ENCODE data around the gene GPSM3. TPM values are rescaled to one million over a fixed set of nuclear protein-coding genes. Genes with fewer than 3 reads are reported as not detected.
A peak's percentile ranks its signal among the peaks of the same experiment; 100 is the strongest.

The GPSM3 gene
- polyA plus RNA-seq, 1 experiment: 4.7 TPM

- peak overlapping the region; percentile 82 for H3K4me3 ChIP-seq (ENCODE audit: low read depth, low read length)
- no peak for TF ChIP-seq CTCF (IDR thresholded peaks at IDR 0.05; ENCODE audit: low read depth, low read length)
- H3K27me3 ChIP-seq (ENCODE audit: control insufficient read depth, insufficient read depth, low read length): no peaks in the 10 kb centered on the region
- peak overlapping the region; percentile 47 for H3K27ac ChIP-seq (ENCODE audit: low read depth, low read length)
- POLR2A ChIA-PET: no interaction called here
- peaks cover 4% of the 10 kb centered on the region; the same call in 1 of the 2 replicates for H3K9me3 ChIP-seq (ENCODE audit: control insufficient read depth, insufficient read depth, low read length)
- DNase-seq (ENCODE audit: low read depth, low spot score): no peak
- CTCF ChIA-PET: interaction anchor here (1.3 to 1.6 kb wide), 2 partner anchors 14 to 72 kb away, joined by 3 to 4 read pairs; no protein-coding TSS in a partner anchor
Measured at GRCh38 chr6:32190911-32191677, 1.3 kb downstream of the GPSM3 start.

GRCh38 chr6:32190054-32190851 is 2.2 kb downstream of the GPSM3 start, which contains the start of gene PBX2:
TSS of gene PBX2 (minus strand) at chr6:32190202. CDS start at chr6:32189915, 287 bp downstream.
- peaks cover 4% of the 10 kb centered on the region; the same call in 1 of the 2 replicates for H3K9me3 ChIP-seq (ENCODE audit: control insufficient read depth, insufficient read depth, low read length)
- CTCF ChIA-PET: interaction anchor here (0.6 to 1.6 kb wide), 3 partner anchors 13 to 72 kb away, joined by 3 to 4 read pairs (median 4); no protein-coding TSS in a partner anchor

GRCh38 chr6:32189742-32190053 is 2.7 kb downstream of the GPSM3 start:
- Histone ChIP-seq H3K27me3 (ENCODE audit: control insufficient read depth, insufficient read depth, low read length) (no peaks in the 10 kb centered on the region), H3K4me3 (ENCODE audit: low read depth, low read length) (peak overlapping the region; percentile 82), H3K27ac (ENCODE audit: low read depth, low read length) (no peak overlapping the region), H3K9me3 (ENCODE audit: control insufficient read depth, insufficient read depth, low read length) (peaks cover 4% of the 10 kb centered on the region; the same call in 1 of the 2 replicates)
- CTCF ChIA-PET: no interaction called here
- TF ChIP-seq CTCF (IDR thresholded peaks at IDR 0.05; ENCODE audit: low read depth, low read length): no peak
- DNase-seq (ENCODE audit: low read depth, low spot score): no peak
- POLR2A ChIA-PET: interaction anchor here (1.0 to 1.6 kb wide), 3 partner anchors 10 to 60 kb away, joined by 4 to 11 read pairs (median 4); partner anchors contain the start of gene FKBPL

More at GRCh38 chr6:32190054-32190851, 2.2 kb downstream of the GPSM3 start, which contains the start of gene PBX2:
- Histone ChIP-seq H3K27me3 (ENCODE audit: control insufficient read depth, insufficient read depth, low read length) (no peaks in the 10 kb centered on the region), H3K4me3 (ENCODE audit: low read depth, low read length) (peak within 1 kb of the TSS; percentile 82), H3K27ac (ENCODE audit: low read depth, low read length) (peak within 1 kb of the TSS; percentile 82)
- POLR2A ChIA-PET: interaction anchor here (1.0 to 1.6 kb wide), 3 partner anchors 11 to 60 kb away, joined by 4 to 11 read pairs (median 4); partner anchors contain the start of gene FKBPL
- DNase-seq (ENCODE audit: low read depth, low spot score): peak; percentile 60
- TF ChIP-seq CTCF (IDR thresholded peaks at IDR 0.05; ENCODE audit: low read depth, low read length): no peak

- Histone ChIP-seq H3K27me3 (ENCODE audit: control insufficient read depth, insufficient read depth, low read length) (no peaks in the 10 kb centered on the region), H3K27ac (ENCODE audit: low read depth, low read length) (peak overlapping the region; percentile 47), H3K9me3 (ENCODE audit: control insufficient read depth, insufficient read depth, low read length) (peaks cover 4% of the 10 kb centered on the region; the same call in 1 of the 2 replicates), H3K4me3 (ENCODE audit: low read depth, low read length) (peak overlapping the region; percentile 82)
- ChIA-PET POLR2A (interaction anchor here (1.6 kb wide), 1 partner anchor 12 kb away, joined by 11 read pairs; no protein-coding TSS in a partner anchor), CTCF (interaction anchor here (0.9 kb wide), 1 partner anchor 71 kb away, joined by 4 read pairs; no protein-coding TSS in a partner anchor)
- TF ChIP-seq CTCF (IDR thresholded peaks at IDR 0.05; ENCODE audit: low read depth, low read length): no peak
- DNase-seq (ENCODE audit: low read depth, low spot score): no peak
Measured at GRCh38 chr6:32189069-32189741, 3.2 kb downstream of the GPSM3 start.

All from AG04450 (cell line).